ENCODE measurements around the gene TBX21.
"Not testable (repeated sequence)": the region's sequence is repeated elsewhere in the genome, so short reads cannot be mapped to it uniquely, and the experiment has no call there.

The TBX21 gene

GRCh38 chr17:47732399-47733046 is 513 bp upstream of the TBX21 start:
- no peak for DNase-seq (ENCODE audit: low read depth in 2 of 2)

- no peak for DNase-seq (ENCODE audit: low read depth in 2 of 2)
These were observed 806 bp downstream of the TBX21 start for GRCh38 chr17:47733674-47734410.

- no peak for DNase-seq (ENCODE audit: low read depth in 2 of 2)
These were observed 2.1 kb downstream of the TBX21 start for GRCh38 chr17:47735139-47735464.

GRCh38 chr17:47735536-47736011 is 2.5 kb downstream of the TBX21 start:
- DNase-seq (ENCODE audit: low read depth in 2 of 2): no peak

- no peak for DNase-seq (ENCODE audit: low read depth in 2 of 2)
These were observed 3.8 kb downstream of the TBX21 start for GRCh38 chr17:47736501-47737495.

GRCh38 chr17:47738178-47738577 is 5.1 kb downstream of the TBX21 start:
- no peak for DNase-seq (ENCODE audit: low read depth in 2 of 2)

- DNase-seq (ENCODE audit: low read depth in 2 of 2): no peak
These were observed 6.1 kb downstream of the TBX21 start for GRCh38 chr17:47739150-47739549.

GRCh38 chr17:47739945-47740344 is 6.9 kb downstream of the TBX21 start:
- not testable (repeated sequence) for DNase-seq (ENCODE audit: low read depth in 2 of 2)

GRCh38 chr17:47741109-47741792 is 8.2 kb downstream of the TBX21 start:
- DNase-seq (ENCODE audit: low read depth in 2 of 2): no peak

- DNase-seq (ENCODE audit: low read depth in 2 of 2): no peak
These were observed 8.7 kb downstream of the TBX21 start for GRCh38 chr17:47741793-47742145.

GRCh38 chr17:47742319-47743181 is 9.5 kb downstream of the TBX21 start:
- DNase-seq (ENCODE audit: low read depth in 2 of 2): no peak

GRCh38 chr17:47744168-47745036 is 11.4 kb downstream of the TBX21 start:
- no peak for DNase-seq (ENCODE audit: low read depth in 2 of 2)

- DNase-seq (ENCODE audit: low read depth in 2 of 2): no peak
These were observed 12.0 kb downstream of the TBX21 start for GRCh38 chr17:47745037-47745380.

- DNase-seq (ENCODE audit: low read depth in 2 of 2): no peak
These were observed 18.4 kb downstream of the TBX21 start for GRCh38 chr17:47751471-47751870.

GRCh38 chr17:47757386-47757785 is 24.4 kb downstream of the TBX21 start:
- DNase-seq (ENCODE audit: low read depth in 2 of 2): no peak

GRCh38 chr17:47760409-47761140 is 27.5 kb downstream of the TBX21 start:
- DNase-seq (ENCODE audit: low read depth in 2 of 2): no peak

- DNase-seq (ENCODE audit: low read depth in 2 of 2): no peak
These were observed 29.7 kb downstream of the TBX21 start for GRCh38 chr17:47762728-47763127.

GRCh38 chr17:47763913-47764582 is 31.0 kb downstream of the TBX21 start:
- DNase-seq (ENCODE audit: low read depth in 2 of 2): no peak

- not testable (repeated sequence) for DNase-seq (ENCODE audit: low read depth in 2 of 2)
These were observed 40.6 kb downstream of the TBX21 start for GRCh38 chr17:47773649-47774048.

Data from stimulated activated CD4-positive, alpha-beta T cell treated with anti-CD3 and anti-CD28 coated beads, Interleukin-1b, Interleukin-23, amount 100 ng/mL, for 1 hour (primary cell).